ENCODE results near the gene OPCML. TPM values are rescaled to one million over a fixed set of nuclear protein-coding genes. Genes with fewer than 3 reads are reported as not detected.

Gene OPCML
- total RNA-seq, 1 experiment from 2014 or later: not detected

GRCh38 chr11:132777067-132777975 lies 755.0 kb downstream of the OPCML start:
- BruUV-seq (replicated peaks): no TSS peak
- CTCF ChIA-PET: no interaction called here

GRCh38 chr11:132773751-132774150 lies 758.5 kb downstream of the OPCML start:
- Histone ChIP-seq H3K9me2 (ENCODE audit: insufficient read depth) (no peaks in the 10 kb centered on the region), H3K27ac (no peak overlapping the region), H3K79me2 (ENCODE audit: low read depth) (no peaks in the 10 kb centered on the region), H3K9me3 (ENCODE audit: insufficient read depth, low read depth) (no peaks in the 10 kb centered on the region), H3K27me3 (ENCODE audit: insufficient read depth, low read depth) (peaks cover 44% of the 10 kb centered on the region), H2AFZ (no peak overlapping the region), H3F3A (ENCODE audit: insufficient read depth, low read depth) (no peaks in the 10 kb centered on the region), H3K4me1 (replicated peaks; ENCODE audit: insufficient read depth) (no peaks in the 10 kb centered on the region), H4K20me1 (ENCODE audit: insufficient read depth) (no peaks in the 10 kb centered on the region), H3K4me2 (no peak overlapping the region), H3K4me3 (no peak overlapping the region), H3K36me3 (ENCODE audit: low read depth) (no peaks in the 10 kb centered on the region)
- ChIA-PET POLR2A (ENCODE audit: unreplicated experiment) (no interaction called here), CTCF (no interaction called here)
- intact Hi-C loops (cut with micrococcal nuclease; ENCODE audit: unreplicated experiment): no loop called here
- no peak for TF ChIP-seq EZH2 (IDR thresholded peaks at IDR 0.05; ENCODE audit: low read depth)
- TF ChIP-seq, protein P1, sequence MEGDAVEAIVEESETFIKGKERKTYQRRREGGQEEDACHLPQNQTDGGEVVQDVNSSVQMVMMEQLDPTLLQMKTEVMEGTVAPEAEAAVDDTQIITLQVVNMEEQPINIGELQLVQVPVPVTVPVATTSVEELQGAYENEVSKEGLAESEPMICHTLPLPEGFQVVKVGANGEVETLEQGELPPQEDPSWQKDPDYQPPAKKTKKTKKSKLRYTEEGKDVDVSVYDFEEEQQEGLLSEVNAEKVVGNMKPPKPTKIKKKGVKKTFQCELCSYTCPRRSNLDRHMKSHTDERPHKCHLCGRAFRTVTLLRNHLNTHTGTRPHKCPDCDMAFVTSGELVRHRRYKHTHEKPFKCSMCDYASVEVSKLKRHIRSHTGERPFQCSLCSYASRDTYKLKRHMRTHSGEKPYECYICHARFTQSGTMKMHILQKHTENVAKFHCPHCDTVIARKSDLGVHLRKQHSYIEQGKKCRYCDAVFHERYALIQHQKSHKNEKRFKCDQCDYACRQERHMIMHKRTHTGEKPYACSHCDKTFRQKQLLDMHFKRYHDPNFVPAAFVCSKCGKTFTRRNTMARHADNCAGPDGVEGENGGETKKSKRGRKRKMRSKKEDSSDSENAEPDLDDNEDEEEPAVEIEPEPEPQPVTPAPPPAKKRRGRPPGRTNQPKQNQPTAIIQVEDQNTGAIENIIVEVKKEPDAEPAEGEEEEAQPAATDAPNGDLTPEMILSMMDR (conservative IDR thresholded peaks at IDR 0.05): no peak
- DNase-seq: no peak
- no TSS peak for BruUV-seq (replicated peaks)

More at GRCh38 chr11:132777067-132777975, 755.0 kb downstream of the OPCML start:
- H3K36me3 ChIP-seq (ENCODE audit: low read depth): no peaks in the 10 kb centered on the region
- no peak overlapping the region for H2AFZ ChIP-seq
- no peak overlapping the region for H3K27ac ChIP-seq
- no peaks in the 10 kb centered on the region for H3K9me3 ChIP-seq (ENCODE audit: insufficient read depth, low read depth)
- H3K27me3 ChIP-seq (ENCODE audit: insufficient read depth, low read depth): peaks cover 19% of the 10 kb centered on the region
- DNase-seq: no peak
- H4K20me1 ChIP-seq (ENCODE audit: insufficient read depth): no peaks in the 10 kb centered on the region
- H3F3A ChIP-seq (ENCODE audit: insufficient read depth, low read depth): no peaks in the 10 kb centered on the region
- H3K9me2 ChIP-seq (ENCODE audit: insufficient read depth): no peaks in the 10 kb centered on the region
- H3K4me1 ChIP-seq (replicated peaks; ENCODE audit: insufficient read depth): no peaks in the 10 kb centered on the region
- H3K79me2 ChIP-seq (ENCODE audit: low read depth): no peaks in the 10 kb centered on the region
- no peak overlapping the region for H3K4me2 ChIP-seq
- TF ChIP-seq, protein P1 (conservative IDR thresholded peaks at IDR 0.05): no peak
- no peak for TF ChIP-seq EZH2 (IDR thresholded peaks at IDR 0.05; ENCODE audit: low read depth)
- POLR2A ChIA-PET (ENCODE audit: unreplicated experiment): no interaction called here
- intact Hi-C loops (cut with micrococcal nuclease; ENCODE audit: unreplicated experiment): no loop called here
- no peak overlapping the region for H3K4me3 ChIP-seq

DNA sequence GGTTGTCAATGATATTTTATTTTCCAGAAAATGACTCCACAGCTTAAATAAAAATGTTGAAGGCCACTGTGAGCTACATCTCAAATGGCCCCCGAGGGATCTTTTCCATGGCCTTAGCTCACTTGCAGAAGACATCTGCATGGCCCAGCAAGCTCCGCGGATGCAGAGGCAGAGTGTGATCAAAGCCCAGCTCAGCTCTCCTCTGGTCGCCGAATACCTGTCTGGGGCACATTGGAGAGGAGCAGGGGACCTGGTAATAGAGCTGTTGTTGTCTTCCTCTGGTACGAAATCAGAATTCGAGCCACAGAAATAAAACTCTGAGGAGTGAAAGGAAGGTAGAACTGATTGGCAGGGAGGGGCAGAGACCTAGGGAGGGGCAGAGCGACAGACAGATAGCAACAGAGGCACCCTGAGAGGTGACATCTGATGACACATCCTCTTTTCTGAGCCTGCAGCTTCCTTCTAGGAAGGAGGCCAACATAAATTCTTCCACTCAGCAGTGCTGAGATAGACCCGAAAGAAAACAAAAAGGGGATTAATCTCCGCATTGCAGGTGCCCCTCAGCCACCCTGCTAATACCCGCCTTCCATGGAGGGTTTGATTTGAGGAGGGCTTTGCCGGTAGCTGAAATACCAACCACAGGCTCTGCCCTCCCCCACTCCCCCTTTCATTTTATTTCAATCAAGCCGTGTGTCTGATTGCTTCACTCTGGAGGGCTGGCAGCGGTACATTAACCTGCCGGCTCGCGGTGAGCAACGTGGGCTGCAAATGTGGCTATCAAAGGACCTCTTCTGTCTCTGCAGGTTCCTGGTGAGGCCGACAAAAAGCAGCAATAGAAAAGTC lies 759.4 kb downstream of the OPCML start:
- POLR2A ChIA-PET (ENCODE audit: unreplicated experiment): no interaction called here
- BruUV-seq (replicated peaks): no TSS peak
- peaks cover 49% of the 10 kb centered on the region for H3K27me3 ChIP-seq (ENCODE audit: insufficient read depth, low read depth)
- no peaks in the 10 kb centered on the region for H3K9me2 ChIP-seq (ENCODE audit: insufficient read depth)
- no peaks in the 10 kb centered on the region for H3K36me3 ChIP-seq (ENCODE audit: low read depth)
- H3K79me2 ChIP-seq (ENCODE audit: low read depth): no peaks in the 10 kb centered on the region
- H3K9me3 ChIP-seq (ENCODE audit: insufficient read depth, low read depth): no peaks in the 10 kb centered on the region
- no peaks in the 10 kb centered on the region for H3F3A ChIP-seq (ENCODE audit: insufficient read depth, low read depth)
- intact Hi-C loops (cut with micrococcal nuclease; ENCODE audit: unreplicated experiment): no loop called here
- no peak for DNase-seq
- CTCF ChIA-PET: no interaction called here
- no peak for TF ChIP-seq EZH2 (IDR thresholded peaks at IDR 0.05; ENCODE audit: low read depth)
- TF ChIP-seq, protein P1 (conservative IDR thresholded peaks at IDR 0.05): no peak
- no peaks in the 10 kb centered on the region for H4K20me1 ChIP-seq (ENCODE audit: insufficient read depth)
- H2AFZ ChIP-seq: no peak overlapping the region
- no peaks in the 10 kb centered on the region for H3K4me1 ChIP-seq (replicated peaks; ENCODE audit: insufficient read depth)
- no peak overlapping the region for H3K4me3 ChIP-seq
- H3K27ac ChIP-seq: no peak overlapping the region
- no peak overlapping the region for H3K4me2 ChIP-seq

All from PC-9 (cell line).